IMR-90 (cell line): ENCODE results near the gene LRRC8C. TPM values are rescaled to one million over a fixed set of nuclear protein-coding genes. Genes with fewer than 3 reads are reported as not detected.

ENCODE experiments used
- ATAC-seq: fragments of 200-7000 bp; cut with Tn5 transposase; 2 replicates; pipeline ENCODE4 v1.9.1; 2020; ENCODE audit warnings: low read depth, mild to moderate bottlenecking, moderate library complexity
- BruUV-seq: library from RNA; stranded (reverse); fragments of 400-500 nt; replicated peaks from 2 replicates; lab custom pipeline; 2021; lab: Mats Ljungman, UMichigan
- CTCF ChIA-PET: fragments of 300-600 bp; formaldehyde crosslinking; extraction: SDS; loops from one replicate; lab custom pipeline; 2021; ENCODE audit warnings: antibody characterized with exemption; lab: Yijun Ruan, JAX
- POLR2A ChIA-PET: fragments of 300-600 bp; sonication (Branson Sonifier 250); formaldehyde crosslinking; loops from one replicate; lab custom pipeline; 2022; ENCODE audit warnings: antibody characterized with exemption; ENCODE audit not compliant: unreplicated experiment; lab: Charles Lee
- DNase-seq: peaks from one replicate; pipeline ENCODE4 v3.0.0; 2013
- H2AFZ ChIP-seq: replicated peaks from 2 replicates; pipeline ENCODE3; 2013; ENCODE audit warnings: low read length, mild to moderate bottlenecking; ENCODE audit not compliant: poor library complexity
- H2AK5ac ChIP-seq: 2 replicates; pipeline ENCODE4 v1.6.1; 2013; ENCODE audit warnings: low read depth, low read length, inconsistent platforms
- H2AK9ac ChIP-seq: replicated peaks from 2 replicates; pipeline ENCODE3; 2013; ENCODE audit warnings: mild to moderate bottlenecking, low read depth, low read length, moderate library complexity; ENCODE audit not compliant: poor library complexity
- H2BK120ac ChIP-seq: 2 replicates; pipeline ENCODE4 v1.6.1; 2013; ENCODE audit warnings: low read depth, low read length, inconsistent platforms
- H2BK15ac ChIP-seq: 3 replicates; pipeline ENCODE4 v1.6.1; 2013; ENCODE audit warnings: low read depth, low read length, inconsistent platforms
- H2BK20ac ChIP-seq: 2 replicates; pipeline ENCODE4 v1.6.1; 2013; ENCODE audit warnings: low read depth, mild to moderate bottlenecking, inconsistent platforms, low read length, moderate library complexity
- H2BK5ac ChIP-seq: 2 replicates; pipeline ENCODE4 v1.6.1; 2013; ENCODE audit warnings: mild to moderate bottlenecking, low read depth, low read length, inconsistent platforms; ENCODE audit not compliant: poor library complexity, severe bottlenecking
- H3K14ac ChIP-seq: replicated peaks from 2 replicates; pipeline ENCODE4 v1.6.1; 2013; ENCODE audit warnings: low read depth, low read length, inconsistent platforms
- H3K18ac ChIP-seq: 2 replicates; pipeline ENCODE4 v1.6.1; 2013; ENCODE audit warnings: low read depth, low read length, control low read depth
- H3K23ac ChIP-seq: 2 replicates; pipeline ENCODE4 v1.6.1; 2013; ENCODE audit warnings: low read depth, low read length, inconsistent platforms
- H3K27ac ChIP-seq: 2 replicates; pipeline ENCODE4 v1.5.1; 2013; ENCODE audit warnings: mild to moderate bottlenecking, control low read depth, low read length; ENCODE audit not compliant: insufficient read depth
- H3K27me3 ChIP-seq: 2 replicates; pipeline ENCODE4 v1.6.1; 2013; ENCODE audit warnings: low read length; ENCODE audit not compliant: control insufficient read depth, insufficient read depth
- H3K36me3 ChIP-seq: 2 replicates; pipeline ENCODE4 v1.6.1; 2013; ENCODE audit warnings: low read length, mixed read lengths; ENCODE audit not compliant: control insufficient read depth, insufficient read depth
- H3K4ac ChIP-seq: 2 replicates; pipeline ENCODE4 v1.6.1; 2013; ENCODE audit warnings: low read depth, low read length, inconsistent platforms
- H3K4me1 ChIP-seq: 2 replicates; pipeline ENCODE4 v1.6.1; 2013; ENCODE audit warnings: low read length, mixed read lengths; ENCODE audit not compliant: control insufficient read depth, insufficient read depth
- H3K4me2 ChIP-seq: 2 replicates; pipeline ENCODE4 v1.6.1; 2013; ENCODE audit warnings: low read depth, mild to moderate bottlenecking, control low read depth, low read length, moderate library complexity
- H3K4me3 ChIP-seq: 2 replicates; pipeline ENCODE4 v1.5.1; 2013; ENCODE audit warnings: low read depth, mild to moderate bottlenecking, control low read depth, low read length, moderate library complexity; ENCODE audit not compliant: insufficient read depth
- H3K56ac ChIP-seq: 2 replicates; pipeline ENCODE4 v1.6.1; 2013; ENCODE audit warnings: low read length, inconsistent platforms; ENCODE audit not compliant: insufficient read depth; ENCODE audit errors: extremely low read depth
- H3K79me1 ChIP-seq, 2 experiments: 2 replicates each; pipeline ENCODE4 v1.6.1; 2013; ENCODE audit warnings: low read length in 2 of 2, inconsistent platforms in 1 of 2, low read depth in 1 of 2
- H3K9ac ChIP-seq: 2 replicates; pipeline ENCODE4 v1.6.1; 2013; ENCODE audit warnings: low read depth, low read length, control low read depth
- H3K9me1 ChIP-seq: 2 replicates; pipeline ENCODE4 v1.6.1; 2013; ENCODE audit warnings: low read length, inconsistent platforms; ENCODE audit not compliant: insufficient read depth
- H3K9me3 ChIP-seq: 2 replicates; pipeline ENCODE4 v1.6.1; 2013; ENCODE audit warnings: low read length; ENCODE audit not compliant: control insufficient read depth, insufficient read depth
- H4K20me1 ChIP-seq: 2 replicates; pipeline ENCODE4 v1.6.1; 2013; ENCODE audit warnings: low read length, inconsistent platforms; ENCODE audit not compliant: insufficient read depth
- H4K5ac ChIP-seq: 2 replicates; pipeline ENCODE4 v1.6.1; 2013; ENCODE audit warnings: mild to moderate bottlenecking, low read depth, low read length, control low read depth
- H4K8ac ChIP-seq, 2 experiments: 2 replicates each; pipeline ENCODE4 v1.6.1; 2013; ENCODE audit warnings: low read depth in 2 of 2, low read length in 2 of 2, control low read depth in 1 of 2, inconsistent platforms in 1 of 2
- H4K91ac ChIP-seq: 2 replicates; pipeline ENCODE4 v1.6.1; 2013; ENCODE audit warnings: low read depth, low read length, inconsistent platforms; ENCODE audit not compliant: insufficient read depth
- BHLHE40 ChIP-seq: fragments of 150-350 bp; IDR thresholded peaks from 2 replicates; pipeline ENCODE4 v1.6.1; 2016; ENCODE audit warnings: mild to moderate bottlenecking, low read depth, low read length
- CEBPB ChIP-seq: IDR thresholded peaks from 2 replicates; pipeline ENCODE4 v1.6.1; 2012; ENCODE audit warnings: low read depth, low read length, improper control_type of control experiment
- FOS ChIP-seq: fragments of 150-350 bp; IDR thresholded peaks from 2 replicates; pipeline ENCODE4 v1.6.1; 2016; ENCODE audit warnings: low read depth, low read length
- MAFK ChIP-seq: IDR thresholded peaks from 2 replicates; pipeline ENCODE4 v1.6.1; 2012; ENCODE audit warnings: low read depth, low read length, improper control_type of control experiment
- MAZ ChIP-seq: IDR thresholded peaks from 2 replicates; pipeline ENCODE4 v1.6.1; 2012; ENCODE audit warnings: low read depth, mild to moderate bottlenecking, low read length, improper control_type of control experiment, moderate library complexity, borderline replicate concordance
- NFE2L2 ChIP-seq: fragments of 150-350 bp; IDR thresholded peaks from 2 replicates; pipeline ENCODE4 v1.6.1; 2016; ENCODE audit warnings: low read depth, mild to moderate bottlenecking, low read length
- POLR2A ChIP-seq: IDR thresholded peaks from 2 replicates; pipeline ENCODE4 v1.6.1; 2012; ENCODE audit warnings: mild to moderate bottlenecking, low read depth, low read length
- RAD21 ChIP-seq: IDR thresholded peaks from 2 replicates; pipeline ENCODE4 v1.6.1; 2012; ENCODE audit warnings: low read length, improper control_type of control experiment
- RCOR1 ChIP-seq: IDR thresholded peaks from 2 replicates; pipeline ENCODE4 v1.6.1; 2012; ENCODE audit warnings: mild to moderate bottlenecking, low read length, improper control_type of control experiment; ENCODE audit not compliant: insufficient replicate concordance
- RFX5 ChIP-seq: IDR thresholded peaks from 2 replicates; pipeline ENCODE4 v1.8.0; 2012; ENCODE audit warnings: low read depth, mild to moderate bottlenecking, low read length, moderate library complexity
- SMC3 ChIP-seq: fragments of 150-350 bp; IDR thresholded peaks from 2 replicates; pipeline ENCODE4 v1.6.1; 2016; ENCODE audit warnings: low read depth, mild to moderate bottlenecking, antibody characterized with exemption, low read length, moderate library complexity
- WGBS, 2 experiments: methylation state at CpG; one replicate each; pipeline versions ENCODE4 v1.1.5 to v1.1.7; 2013; ENCODE audit warnings: missing lambda C conversion rate in 2 of 2; ENCODE audit not compliant: insufficient read length in 1 of 2; ENCODE audit errors: extremely low coverage in 2 of 2; 5-methylcytosine and 5-hydroxymethylcytosine counted together
- dilution Hi-C: fragments of 300-500 bp; cut with HindIII; formaldehyde crosslinking; loops from one replicate; pipeline ENCODE4 v1.14.3; 2018; ENCODE audit warnings: low sequenced_read_pairs; ENCODE audit not compliant: unreplicated experiment
- in situ Hi-C: fragments of 300-500 bp; cut with MboI; formaldehyde crosslinking; loops from 3 replicates; pipeline ENCODE4 v1.14.3; 2019; ENCODE audit warnings: low sequenced_read_pairs, inconsistent platforms, mixed read lengths
- intact Hi-C: fragments of 100-400 bp; cut with micrococcal nuclease; formaldehyde crosslinking; loops from 2 replicates; pipeline ENCODE4 v1.10.0; 2022
- polyA plus RNA-seq, 3 experiments: library from polyadenylated mRNA; depleted of rRNA; stranded (reverse); fragments of >200 nt; gene quantifications; 2 replicates each; pipeline ENCODE4 v1.2.3, GENCODE V29; 2012; ENCODE audit warnings: low replicate concordance in 1 of 3
- total RNA-seq: library from RNA; depleted of rRNA; stranded (reverse); fragments of >200 nt; gene quantifications from 2 replicates; pipeline ENCODE4 v1.2.3, GENCODE V29; 2012
- TF ChIP-seq, protein P1 (sequence below): fragments of 150-350 bp; IDR thresholded peaks from 2 replicates; pipeline ENCODE4 v1.6.1; 2017; ENCODE audit warnings: mild to moderate bottlenecking, antibody characterized with exemption, low read length, low read depth
- TF ChIP-seq, protein P2 (sequence below): fragments of 150-350 bp; IDR thresholded peaks from 2 replicates; pipeline ENCODE4 v1.6.1; 2016; ENCODE audit warnings: low read depth, mild to moderate bottlenecking, low read length, moderate library complexity, borderline replicate concordance
- TF ChIP-seq, protein P3 (sequence below): conservative IDR thresholded peaks from 2 replicates; pipeline ENCODE4 v1.5.1; 2012; ENCODE audit warnings: mild to moderate bottlenecking, low read depth, low read length, improper control_type of control experiment

The LRRC8C gene
- total and polyA plus RNA-seq, 2 of the 4 experiments (the other 2 are of a cell fraction), result 6.5 to 12.9 TPM

DNA sequence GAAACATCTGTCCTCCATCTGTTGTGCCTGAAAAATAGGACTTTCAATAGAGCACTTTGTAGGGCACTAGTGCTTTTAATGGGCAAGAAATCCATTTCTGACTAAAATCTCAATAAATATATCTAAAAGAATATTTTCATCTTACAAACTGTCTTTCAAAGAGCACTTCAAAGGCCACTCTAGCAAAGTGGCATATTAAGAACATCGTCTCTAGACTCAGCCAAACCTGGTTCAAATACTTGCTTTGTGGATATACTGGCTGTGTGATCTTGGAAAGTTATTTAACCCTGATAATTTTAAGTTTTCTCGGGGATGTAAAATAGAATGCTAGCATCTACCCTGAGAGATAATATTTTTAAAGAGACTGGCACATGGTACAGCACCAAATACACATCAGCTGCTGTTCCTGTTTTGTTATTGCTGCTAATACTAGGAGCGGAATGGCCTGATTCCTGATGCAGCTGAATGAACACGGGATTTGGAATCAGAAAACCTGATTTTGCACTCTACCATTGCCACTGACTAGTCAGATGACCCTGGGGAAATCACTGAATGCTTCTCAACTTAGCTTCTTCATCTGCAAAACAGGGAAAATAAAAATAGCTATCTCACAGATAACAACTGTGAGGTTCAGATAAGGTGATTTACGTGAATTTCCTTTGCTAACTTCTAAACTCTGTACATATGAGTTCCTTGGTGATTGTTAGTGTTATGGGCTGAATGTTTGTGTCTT lies 25.2 kb upstream of the LRRC8C start:
- intact Hi-C loops, result no loop called here
- DNase-seq (no peak), ATAC-seq (no peak)
- H3K9me1 ChIP-seq, result peaks cover 4% of the 10 kb centered on the region; the same call in 1 of the 2 replicates
- H3K4me2 ChIP-seq, result no peak overlapping the region
- TF ChIP-seq, protein P1, sequence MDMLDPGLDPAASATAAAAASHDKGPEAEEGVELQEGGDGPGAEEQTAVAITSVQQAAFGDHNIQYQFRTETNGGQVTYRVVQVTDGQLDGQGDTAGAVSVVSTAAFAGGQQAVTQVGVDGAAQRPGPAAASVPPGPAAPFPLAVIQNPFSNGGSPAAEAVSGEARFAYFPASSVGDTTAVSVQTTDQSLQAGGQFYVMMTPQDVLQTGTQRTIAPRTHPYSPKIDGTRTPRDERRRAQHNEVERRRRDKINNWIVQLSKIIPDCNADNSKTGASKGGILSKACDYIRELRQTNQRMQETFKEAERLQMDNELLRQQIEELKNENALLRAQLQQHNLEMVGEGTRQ, result no peak
- TF ChIP-seq MAFK (no peak), BHLHE40 (no peak), SMC3 (no peak), FOS (no peak), RAD21 (no peak), MAZ (no peak), RCOR1 (no peak), CEBPB (no peak), RFX5 (no peak), POLR2A (no peak), NFE2L2 (no peak)
- TF ChIP-seq, protein P2, sequence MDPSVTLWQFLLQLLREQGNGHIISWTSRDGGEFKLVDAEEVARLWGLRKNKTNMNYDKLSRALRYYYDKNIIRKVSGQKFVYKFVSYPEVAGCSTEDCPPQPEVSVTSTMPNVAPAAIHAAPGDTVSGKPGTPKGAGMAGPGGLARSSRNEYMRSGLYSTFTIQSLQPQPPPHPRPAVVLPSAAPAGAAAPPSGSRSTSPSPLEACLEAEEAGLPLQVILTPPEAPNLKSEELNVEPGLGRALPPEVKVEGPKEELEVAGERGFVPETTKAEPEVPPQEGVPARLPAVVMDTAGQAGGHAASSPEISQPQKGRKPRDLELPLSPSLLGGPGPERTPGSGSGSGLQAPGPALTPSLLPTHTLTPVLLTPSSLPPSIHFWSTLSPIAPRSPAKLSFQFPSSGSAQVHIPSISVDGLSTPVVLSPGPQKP, result no peak
- TF ChIP-seq, protein P3, sequence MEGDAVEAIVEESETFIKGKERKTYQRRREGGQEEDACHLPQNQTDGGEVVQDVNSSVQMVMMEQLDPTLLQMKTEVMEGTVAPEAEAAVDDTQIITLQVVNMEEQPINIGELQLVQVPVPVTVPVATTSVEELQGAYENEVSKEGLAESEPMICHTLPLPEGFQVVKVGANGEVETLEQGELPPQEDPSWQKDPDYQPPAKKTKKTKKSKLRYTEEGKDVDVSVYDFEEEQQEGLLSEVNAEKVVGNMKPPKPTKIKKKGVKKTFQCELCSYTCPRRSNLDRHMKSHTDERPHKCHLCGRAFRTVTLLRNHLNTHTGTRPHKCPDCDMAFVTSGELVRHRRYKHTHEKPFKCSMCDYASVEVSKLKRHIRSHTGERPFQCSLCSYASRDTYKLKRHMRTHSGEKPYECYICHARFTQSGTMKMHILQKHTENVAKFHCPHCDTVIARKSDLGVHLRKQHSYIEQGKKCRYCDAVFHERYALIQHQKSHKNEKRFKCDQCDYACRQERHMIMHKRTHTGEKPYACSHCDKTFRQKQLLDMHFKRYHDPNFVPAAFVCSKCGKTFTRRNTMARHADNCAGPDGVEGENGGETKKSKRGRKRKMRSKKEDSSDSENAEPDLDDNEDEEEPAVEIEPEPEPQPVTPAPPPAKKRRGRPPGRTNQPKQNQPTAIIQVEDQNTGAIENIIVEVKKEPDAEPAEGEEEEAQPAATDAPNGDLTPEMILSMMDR, result no peak
- no peak overlapping the region for H2BK5ac ChIP-seq
- POLR2A ChIA-PET, result no interaction called here
- no peaks in the 10 kb centered on the region for H3K36me3 ChIP-seq
- 100% methylated on average over 1 of the region's 5 CpGs; no CpG with 5 or more reads in 1 of the 2 experiments for WGBS, 2 experiments
- peaks cover 3% of the 10 kb centered on the region for H3K4me1 ChIP-seq
- no peak overlapping the region for H4K5ac ChIP-seq
- H2AK5ac ChIP-seq, result no peak overlapping the region
- H3K14ac ChIP-seq, result no peak overlapping the region
- H3K4me3 ChIP-seq, result no peak overlapping the region
- H2AK9ac ChIP-seq, result no peak overlapping the region
- dilution Hi-C loops, result no loop called here
- no peaks in the 10 kb centered on the region for H3K27me3 ChIP-seq
- no TSS peak for BruUV-seq
- no peak overlapping the region for H2BK120ac ChIP-seq
- H2BK20ac ChIP-seq, result no peak overlapping the region
- H4K91ac ChIP-seq, result no peak overlapping the region
- no peaks in the 10 kb centered on the region for H4K20me1 ChIP-seq
- no peak overlapping the region for H3K56ac ChIP-seq
- H3K27ac ChIP-seq, result no peak overlapping the region
- H3K18ac ChIP-seq, result no peak overlapping the region
- no peak overlapping the region for H4K8ac ChIP-seq
- H3K9me3 ChIP-seq, result no peaks in the 10 kb centered on the region
- H2BK15ac ChIP-seq, result no peak overlapping the region
- no peak overlapping the region for H3K23ac ChIP-seq
- CTCF ChIA-PET, result interaction anchor here (0.7 kb wide), 1 partner anchor 12 kb away, joined by 3 read pairs; no protein-coding TSS in a partner anchor
- in situ Hi-C loops, result loop anchor here (10.0 kb wide), 1 partner anchor 133 kb away; no protein-coding TSS in a partner anchor
- H3K9ac ChIP-seq, result no peak overlapping the region
- H2AFZ ChIP-seq, result no peak overlapping the region
- no peak overlapping the region for H3K4ac ChIP-seq
- H3K79me1 ChIP-seq, result no peaks in the 10 kb centered on the region
